Kidney (tissue), 14 donors: ENCODE data around the gene PPA1. TPM values are rescaled to one million over a fixed set of nuclear protein-coding genes. Genes with fewer than 3 reads are reported as not detected.

Experiments used
- DNase-seq, 5 donors: peaks; one replicate each; pipeline ENCODE4 v3.0.0-alpha.2; 2013 to 2020
- FAIRE-seq: peaks from 2 replicates; lab custom pipeline; 2012; peaks lifted over from hg19 to GRCh38; lab: Jason Lieb, UNC
- H3K27ac ChIP-seq, 2 donors: one replicate each; pipeline ENCODE4 v1.7.0; 2013; ENCODE audit warnings: low read depth in 2 of 2, low read length in 2 of 2, inconsistent platforms in 1 of 2
- H3K27me3 ChIP-seq: one replicate; pipeline ENCODE4 v1.7.1; 2013; ENCODE audit warnings: low read length, inconsistent platforms; ENCODE audit not compliant: control insufficient read depth, insufficient read depth
- H3K36me3 ChIP-seq, 3 donors: one replicate each; pipeline versions ENCODE4 v1.7.0 to v1.7.1; 2013; ENCODE audit warnings: low read length in 3 of 3, control low read depth in 1 of 3, inconsistent platforms in 1 of 3; ENCODE audit not compliant: insufficient read depth in 3 of 3, control insufficient read depth in 2 of 3
- H3K4me1 ChIP-seq, 3 donors: one replicate each; pipeline versions ENCODE4 v1.7.0 to v1.7.1; 2013; ENCODE audit warnings: low read length in 3 of 3, inconsistent platforms in 1 of 3, low read depth in 1 of 3; ENCODE audit not compliant: control insufficient read depth in 2 of 3, insufficient read depth in 2 of 3
- H3K4me3 ChIP-seq, 3 donors: one replicate each; pipeline versions ENCODE4 v1.7.0 to v1.8.1; 2013; ENCODE audit warnings: low read length in 3 of 3, control low read depth in 1 of 3, inconsistent platforms in 1 of 3
- H3K9ac ChIP-seq, 3 donors: one replicate each; pipeline versions ENCODE4 v1.7.0 to v1.7.1; 2013; ENCODE audit warnings: low read length in 3 of 3, control low read depth in 1 of 3, inconsistent platforms in 1 of 3
- H3K9me3 ChIP-seq, 3 donors: one replicate each; pipeline versions ENCODE4 v1.7.0 to v1.7.1; 2013; ENCODE audit warnings: low read length in 3 of 3, control low read depth in 1 of 3, inconsistent platforms in 1 of 3; ENCODE audit not compliant: control insufficient read depth in 2 of 3, insufficient read depth in 1 of 3
- CTCF ChIP-seq: IDR thresholded peaks from 3 replicates; pipeline ENCODE4 v1.5.1; 2012; ENCODE audit warnings: mild to moderate bottlenecking, moderate library complexity, borderline replicate concordance; ENCODE audit not compliant: insufficient read depth; ENCODE audit errors: extremely low read depth
- intact Hi-C: fragments of 100-400 bp; cut with DNase I; formaldehyde crosslinking; loops from one replicate; pipeline ENCODE4 v1.11.1; 2022
- polyA plus RNA-seq: library from polyadenylated mRNA; stranded (reverse); fragments of 350-450 nt; fragmentation: Illumina TruSeq; extraction: RNeasy Lipid Tissue Mini Kit (QIAGEN cat#74804); gene quantifications from one replicate; pipeline ENCODE4 v1.2.3, GENCODE V29; 2014; ENCODE audit warnings: low read depth, low replicate concordance; ENCODE audit not compliant: insufficient read depth
- total RNA-seq: library from RNA; stranded (reverse); fragmentation: NEBNext Ultra II Directional; extraction: Animal tissue kit (Norgen Biotek cat#: 25700); gene quantifications from one replicate; pipeline ENCODE4 v1.2.1, GENCODE V29; 2021
- donor health status: control.
- donor health status: control.
- donor health status: control.
- donor health status: control.
- donor health status: control.
- donor health status: DM: yes; HTN: yes; CAD: no.
- donor health status: Normal renal cell carcinoma (clear cell type).

PPA1 gene
- total and polyA plus RNA-seq, 2 donors from 2014 or later, result 116 to 168 TPM

DNA sequence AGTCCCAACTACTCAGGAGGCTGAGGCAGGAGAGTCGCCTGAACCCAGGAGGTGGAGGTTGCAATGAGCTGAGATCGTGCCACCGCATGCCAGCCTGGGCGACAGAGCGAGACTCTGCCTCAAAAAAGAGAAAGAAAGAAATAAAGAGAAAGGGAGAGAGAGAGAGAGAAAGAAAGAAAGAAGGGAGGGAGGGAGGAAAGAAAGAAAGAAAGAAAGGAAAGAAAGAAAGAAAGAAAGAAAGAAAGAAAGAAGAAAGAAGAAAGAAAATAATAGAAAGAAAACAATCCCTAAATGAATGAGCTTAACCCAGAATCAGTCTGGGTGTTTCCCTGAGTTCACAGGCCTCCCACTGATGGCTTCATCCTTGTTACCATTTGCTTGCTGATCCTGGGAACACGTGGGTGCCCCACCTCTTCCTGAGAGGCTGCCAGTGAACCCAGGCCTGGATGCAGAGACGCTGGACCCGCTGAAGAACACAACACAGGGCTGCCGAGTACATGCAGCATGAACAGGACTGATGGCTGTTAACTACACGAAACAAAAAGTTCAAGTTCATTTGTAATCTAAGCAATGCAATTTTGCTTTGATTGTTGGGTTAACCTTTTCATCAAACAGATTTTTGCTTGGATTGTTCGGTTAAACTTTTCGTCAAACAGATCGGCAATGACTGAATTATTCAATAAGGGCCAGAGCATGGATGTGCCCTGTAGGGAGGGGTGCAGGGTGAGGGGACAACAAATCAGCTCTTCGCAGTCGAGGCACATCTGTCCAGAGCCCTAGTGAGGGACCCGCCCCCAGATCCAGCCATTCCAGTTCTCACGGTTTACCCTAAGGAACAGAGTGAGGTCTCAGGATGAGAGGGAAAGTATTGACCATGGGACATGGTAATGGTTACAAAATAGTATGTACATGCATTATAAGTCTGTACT, 39.0 kb upstream of the PPA1 start:
- Histone ChIP-seq H3K9me3 (peaks cover 0 to 4% (median 2%) of the 10 kb centered on the region in 3 donors), H3K27ac (no peak overlapping the region), H3K36me3 (no peaks in the 10 kb centered on the region), H3K9ac (no peak overlapping the region), H3K4me3 (no peak overlapping the region), H3K27me3 (no peaks in the 10 kb centered on the region), H3K4me1 (peaks cover 0 to 2% (median 0%) of the 10 kb centered on the region in 3 donors)
- intact Hi-C loops, result no loop called here
- TF ChIP-seq CTCF, result no peak
- DNase-seq (no peak), FAIRE-seq (no peak)

DNA sequence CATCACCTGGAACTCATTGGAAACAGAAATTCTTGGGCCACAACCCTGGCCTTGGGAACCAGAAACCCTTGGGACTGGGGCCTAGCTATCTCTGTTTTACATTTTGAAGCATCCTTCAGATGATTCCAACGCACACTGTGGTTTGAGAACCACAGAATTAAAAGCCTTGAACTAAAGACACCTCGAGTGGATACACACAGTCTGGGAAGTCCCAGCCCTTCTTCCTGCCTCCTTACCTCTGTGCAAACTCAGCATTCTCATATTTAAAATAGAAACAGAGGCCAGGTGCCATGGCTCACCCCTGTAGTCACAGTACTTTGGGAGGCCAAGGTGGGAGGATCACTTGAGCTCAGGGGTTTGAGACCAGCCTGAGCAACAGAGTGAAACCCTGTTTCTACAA, 37.7 kb upstream of the PPA1 start:
- FAIRE-seq, result no peak
- no peak for DNase-seq
- H3K9ac ChIP-seq, result no peak overlapping the region
- no peak for TF ChIP-seq CTCF
- no peak overlapping the region for H3K27ac ChIP-seq
- intact Hi-C loops, result no loop called here
- H3K27me3 ChIP-seq, result no peaks in the 10 kb centered on the region
- H3K36me3 ChIP-seq, result no peaks in the 10 kb centered on the region
- no peak overlapping the region for H3K4me3 ChIP-seq
- peaks cover 0 to 2% (median 0%) of the 10 kb centered on the region in 3 donors for H3K4me1 ChIP-seq
- H3K9me3 ChIP-seq, result peaks cover 0 to 4% (median 0%) of the 10 kb centered on the region in 3 donors

DNA sequence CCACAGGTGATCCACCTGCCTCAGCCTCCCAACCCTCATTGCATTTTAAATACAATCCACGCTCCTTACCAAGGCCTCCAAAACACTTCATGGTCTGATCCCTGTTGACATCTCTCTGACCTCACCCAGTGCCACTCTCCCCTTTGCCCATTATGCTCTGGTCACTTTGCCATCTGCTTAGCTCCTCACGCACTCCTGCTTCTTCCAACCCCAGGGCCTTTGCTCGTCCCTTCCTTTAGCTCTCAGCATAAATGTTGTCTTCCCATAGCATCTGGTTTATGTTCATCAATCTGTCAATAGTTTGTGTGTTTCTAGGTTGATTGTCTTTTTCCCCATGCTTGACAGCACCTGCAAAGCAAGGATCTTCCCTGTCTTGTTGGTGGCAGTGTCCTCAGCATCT, 36.5 kb upstream of the PPA1 start:
- FAIRE-seq (no peak), DNase-seq (no peak)
- H3K9me3 ChIP-seq, result no peaks in the 10 kb centered on the region
- H3K4me1 ChIP-seq, result peaks cover 0 to 2% (median 0%) of the 10 kb centered on the region in 3 donors
- intact Hi-C loops, result no loop called here
- TF ChIP-seq CTCF, result no peak
- H3K36me3 ChIP-seq, result no peaks in the 10 kb centered on the region
- no peak overlapping the region for H3K27ac ChIP-seq
- H3K4me3 ChIP-seq, result no peak overlapping the region
- H3K9ac ChIP-seq, result no peak overlapping the region
- H3K27me3 ChIP-seq, result no peaks in the 10 kb centered on the region
